Stimulated activated memory B cell treated with anti-CD40 and anti-IgM and Interleukin-4, amounts not matched to agents 10 μg/mL and 1 μg/mL and 100 μg/mL, for 72 hours (primary cell): ENCODE data around the gene CRYL1.
A peak's percentile ranks its signal among the peaks of the same experiment; 100 is the strongest.

Experiments used
- ATAC-seq: fragments of 150-1000 bp; cut with Tn5 transposase; 2 replicates; pipeline ENCODE4 v1.10.0; 2021
- H3K27ac Mint-ChIP-seq: one replicate; pipeline ENCODE4 v1.8.0; 2022; ENCODE audit warnings: mild to moderate bottlenecking, mixed read lengths
- H3K27me3 Mint-ChIP-seq: one replicate; pipeline ENCODE4 v1.8.0; 2022; ENCODE audit warnings: mixed read lengths
- H3K36me3 Mint-ChIP-seq: one replicate; pipeline ENCODE4 v1.8.0; 2022; ENCODE audit warnings: mixed read lengths
- H3K4me1 Mint-ChIP-seq: one replicate; pipeline ENCODE4 v1.8.0; 2022; ENCODE audit warnings: mixed read lengths
- H3K4me3 Mint-ChIP-seq: one replicate; pipeline ENCODE4 v1.8.0; 2022; ENCODE audit warnings: mild to moderate bottlenecking, moderate library complexity, mixed read lengths
- H3K9me3 Mint-ChIP-seq: one replicate; pipeline ENCODE4 v1.8.0; 2022; ENCODE audit warnings: mixed read lengths

CRYL1 gene

DNA sequence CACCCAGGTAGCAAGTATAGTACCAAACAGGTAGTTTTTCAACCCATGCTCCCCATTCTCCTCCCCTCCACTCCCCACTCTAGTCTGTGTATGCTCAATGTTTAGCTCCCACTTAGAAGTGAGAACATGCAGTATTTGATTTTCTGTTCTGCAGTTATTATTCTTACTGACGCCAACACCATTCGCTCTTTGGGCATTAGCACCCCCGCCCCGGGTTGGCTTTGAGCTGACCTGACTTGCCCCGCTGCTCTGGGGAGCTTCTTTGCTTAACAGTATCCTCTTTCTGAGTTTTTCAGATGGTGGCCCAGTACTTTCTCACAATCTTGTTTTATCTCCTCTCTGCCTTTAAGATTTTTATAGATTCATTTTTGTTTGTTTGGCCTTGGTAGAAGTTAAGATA, 138.7 kb downstream of the CRYL1 start:
- H3K36me3 Mint-ChIP-seq: no peaks in the 10 kb centered on the region
- H3K4me3 Mint-ChIP-seq: no peak overlapping the region
- H3K9me3 Mint-ChIP-seq: no peaks in the 10 kb centered on the region
- H3K27ac Mint-ChIP-seq: no peak overlapping the region
- no peaks in the 10 kb centered on the region for H3K4me1 Mint-ChIP-seq
- no peak for ATAC-seq
- H3K27me3 Mint-ChIP-seq: no peaks in the 10 kb centered on the region

GRCh38 chr13:20383058-20383457, 142.6 kb downstream of the CRYL1 start:
- Mint-ChIP-seq H3K36me3 (no peaks in the 10 kb centered on the region), H3K4me3 (no peak overlapping the region), H3K9me3 (no peaks in the 10 kb centered on the region), H3K27ac (no peak overlapping the region), H3K27me3 (peaks cover 2% of the 10 kb centered on the region), H3K4me1 (no peaks in the 10 kb centered on the region)
- ATAC-seq: no peak

GRCh38 chr13:20381401-20381800, 144.3 kb downstream of the CRYL1 start:
- Mint-ChIP-seq H3K9me3 (no peaks in the 10 kb centered on the region), H3K4me3 (no peak overlapping the region), H3K36me3 (no peaks in the 10 kb centered on the region), H3K4me1 (no peaks in the 10 kb centered on the region), H3K27ac (no peak overlapping the region), H3K27me3 (peaks cover 8% of the 10 kb centered on the region)
- no peak for ATAC-seq

- Mint-ChIP-seq H3K4me3 (no peak overlapping the region), H3K9me3 (no peaks in the 10 kb centered on the region), H3K36me3 (no peaks in the 10 kb centered on the region), H3K27me3 (peaks cover 26% of the 10 kb centered on the region), H3K4me1 (no peaks in the 10 kb centered on the region), H3K27ac (no peak overlapping the region)
- peak; percentile 45 for ATAC-seq
Measured at GRCh38 chr13:20378721-20379120, 146.9 kb downstream of the CRYL1 start.

- Mint-ChIP-seq H3K9me3 (no peaks in the 10 kb centered on the region), H3K4me1 (no peaks in the 10 kb centered on the region), H3K4me3 (no peak overlapping the region), H3K27ac (no peak overlapping the region), H3K27me3 (peaks cover 35% of the 10 kb centered on the region), H3K36me3 (no peaks in the 10 kb centered on the region)
- ATAC-seq: no peak
Measured at GRCh38 chr13:20377720-20378119, 147.9 kb downstream of the CRYL1 start.

GRCh38 chr13:20375871-20376270, 149.8 kb downstream of the CRYL1 start:
- Mint-ChIP-seq H3K9me3 (no peaks in the 10 kb centered on the region), H3K27me3 (peaks cover 53% of the 10 kb centered on the region), H3K4me3 (no peak overlapping the region), H3K27ac (no peak overlapping the region), H3K4me1 (no peaks in the 10 kb centered on the region), H3K36me3 (no peaks in the 10 kb centered on the region)
- ATAC-seq: peak; percentile 18

GRCh38 chr13:20373861-20374260, 151.8 kb downstream of the CRYL1 start:
- H3K27ac Mint-ChIP-seq: no peak overlapping the region
- no peak overlapping the region for H3K4me3 Mint-ChIP-seq
- no peaks in the 10 kb centered on the region for H3K9me3 Mint-ChIP-seq
- H3K27me3 Mint-ChIP-seq: peaks cover 54% of the 10 kb centered on the region
- no peaks in the 10 kb centered on the region for H3K4me1 Mint-ChIP-seq
- H3K36me3 Mint-ChIP-seq: no peaks in the 10 kb centered on the region
- no peak for ATAC-seq

DNA sequence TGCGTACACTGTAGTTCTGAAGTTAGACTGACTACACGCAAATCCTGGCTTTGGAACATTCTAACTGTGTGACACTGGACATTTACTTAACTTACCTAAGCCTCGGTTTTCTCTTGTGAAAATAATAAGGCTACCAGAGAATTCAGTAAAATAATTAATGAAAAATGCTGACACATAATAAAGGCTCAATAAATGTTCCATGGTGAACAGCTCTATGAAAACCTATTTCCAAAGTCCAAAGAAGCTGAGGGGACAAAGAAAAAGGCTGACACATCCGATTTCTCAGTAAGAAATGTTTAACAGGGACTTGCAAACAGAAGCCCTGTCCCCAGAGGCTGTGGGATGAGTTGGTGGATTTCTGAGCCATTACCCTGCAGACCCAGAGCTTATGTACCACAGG, 153.8 kb downstream of the CRYL1 start:
- peaks cover 46% of the 10 kb centered on the region for H3K27me3 Mint-ChIP-seq
- no peak overlapping the region for H3K4me3 Mint-ChIP-seq
- H3K36me3 Mint-ChIP-seq: no peaks in the 10 kb centered on the region
- no peak for ATAC-seq
- H3K4me1 Mint-ChIP-seq: no peaks in the 10 kb centered on the region
- no peak overlapping the region for H3K27ac Mint-ChIP-seq
- no peaks in the 10 kb centered on the region for H3K9me3 Mint-ChIP-seq

DNA sequence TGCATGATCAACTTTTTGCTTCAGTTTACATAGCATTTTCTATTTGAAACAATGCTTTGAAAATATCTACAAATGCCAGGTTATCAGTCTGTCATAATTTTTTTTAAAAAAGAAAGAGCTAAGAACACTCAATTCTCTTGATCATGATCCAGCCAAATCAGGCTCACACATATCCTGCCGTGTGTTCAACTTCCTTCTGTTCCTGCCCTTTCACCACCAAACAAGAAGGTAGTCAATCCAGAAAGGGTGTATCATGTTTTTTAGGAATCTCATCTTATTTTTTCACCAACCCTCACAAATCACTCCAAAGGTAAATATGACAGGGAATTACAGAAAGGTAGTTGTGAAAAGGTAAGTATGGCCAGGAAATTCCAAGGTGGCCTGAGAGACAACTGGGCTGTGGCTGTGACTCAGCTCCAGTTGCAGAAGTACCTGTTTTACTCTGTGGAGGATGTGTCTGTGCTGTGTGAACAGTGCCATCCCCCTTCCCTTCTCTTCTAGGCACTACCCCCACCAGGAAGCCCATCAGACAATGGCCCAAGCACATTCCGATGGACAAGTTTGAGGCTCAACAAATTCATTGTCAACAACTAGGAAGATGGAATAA, 154.7 kb downstream of the CRYL1 start:
- ATAC-seq: no peak
- Mint-ChIP-seq H3K9me3 (no peaks in the 10 kb centered on the region), H3K27ac (no peak overlapping the region), H3K36me3 (no peaks in the 10 kb centered on the region), H3K4me1 (no peaks in the 10 kb centered on the region), H3K27me3 (peaks cover 46% of the 10 kb centered on the region), H3K4me3 (no peak overlapping the region)

- no peak overlapping the region for H3K27ac Mint-ChIP-seq
- H3K36me3 Mint-ChIP-seq: no peaks in the 10 kb centered on the region
- H3K4me1 Mint-ChIP-seq: no peaks in the 10 kb centered on the region
- H3K27me3 Mint-ChIP-seq: peaks cover 38% of the 10 kb centered on the region
- peak; percentile 46 for ATAC-seq
- no peaks in the 10 kb centered on the region for H3K9me3 Mint-ChIP-seq
- no peak overlapping the region for H3K4me3 Mint-ChIP-seq
Measured at GRCh38 chr13:20369886-20370361, 155.7 kb downstream of the CRYL1 start.

- Mint-ChIP-seq H3K4me3 (no peak overlapping the region), H3K36me3 (no peaks in the 10 kb centered on the region), H3K27me3 (peaks cover 38% of the 10 kb centered on the region), H3K9me3 (no peaks in the 10 kb centered on the region), H3K27ac (no peak overlapping the region), H3K4me1 (no peaks in the 10 kb centered on the region)
- ATAC-seq: no peak
Measured at GRCh38 chr13:20366056-20366455, 159.6 kb downstream of the CRYL1 start.

GRCh38 chr13:20363603-20364002, 162.1 kb downstream of the CRYL1 start:
- Mint-ChIP-seq H3K4me1 (no peaks in the 10 kb centered on the region), H3K36me3 (no peaks in the 10 kb centered on the region), H3K27ac (no peak overlapping the region), H3K4me3 (no peak overlapping the region), H3K9me3 (no peaks in the 10 kb centered on the region), H3K27me3 (peaks cover 35% of the 10 kb centered on the region)
- no peak for ATAC-seq

DNA sequence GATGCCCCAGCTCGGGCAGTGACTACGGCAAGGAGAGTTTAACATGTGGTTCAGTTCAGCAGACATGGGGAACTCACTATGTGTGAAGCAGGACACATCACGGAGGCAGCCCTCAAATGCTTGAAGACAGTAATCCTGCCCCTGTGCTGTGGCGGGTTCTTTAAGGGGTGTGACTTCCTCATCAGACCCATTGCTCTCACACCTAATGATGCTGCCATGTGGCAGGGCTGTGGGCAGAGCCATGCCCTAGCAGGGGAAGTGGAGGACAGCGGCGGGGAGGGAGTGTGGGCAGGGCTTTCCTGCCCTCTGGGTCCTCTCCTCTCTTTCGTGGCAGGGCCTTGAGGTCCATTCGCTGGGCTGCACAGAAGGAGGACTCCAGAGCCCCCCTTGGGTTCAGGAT, 162.5 kb downstream of the CRYL1 start:
- Mint-ChIP-seq H3K4me1 (no peaks in the 10 kb centered on the region), H3K4me3 (no peak overlapping the region), H3K27ac (no peak overlapping the region)

GRCh38 chr13:20362484-20363041, 163.1 kb downstream of the CRYL1 start:
- Mint-ChIP-seq H3K27me3 (peaks cover 35% of the 10 kb centered on the region), H3K36me3 (no peaks in the 10 kb centered on the region), H3K9me3 (no peaks in the 10 kb centered on the region), H3K4me3 (no peak overlapping the region), H3K27ac (no peak overlapping the region), H3K4me1 (no peaks in the 10 kb centered on the region)
- ATAC-seq: no peak

More for the DNA sequence above, 162.5 kb downstream of the CRYL1 start:
- no peak for ATAC-seq
- Mint-ChIP-seq H3K9me3 (no peaks in the 10 kb centered on the region), H3K27me3 (peaks cover 35% of the 10 kb centered on the region), H3K36me3 (no peaks in the 10 kb centered on the region)

- Mint-ChIP-seq H3K27ac (no peak overlapping the region), H3K27me3 (peaks cover 35% of the 10 kb centered on the region), H3K4me1 (no peaks in the 10 kb centered on the region), H3K36me3 (no peaks in the 10 kb centered on the region), H3K4me3 (no peak overlapping the region), H3K9me3 (no peaks in the 10 kb centered on the region)
- no peak for ATAC-seq
Measured at GRCh38 chr13:20360835-20361412, 164.7 kb downstream of the CRYL1 start.

DNA sequence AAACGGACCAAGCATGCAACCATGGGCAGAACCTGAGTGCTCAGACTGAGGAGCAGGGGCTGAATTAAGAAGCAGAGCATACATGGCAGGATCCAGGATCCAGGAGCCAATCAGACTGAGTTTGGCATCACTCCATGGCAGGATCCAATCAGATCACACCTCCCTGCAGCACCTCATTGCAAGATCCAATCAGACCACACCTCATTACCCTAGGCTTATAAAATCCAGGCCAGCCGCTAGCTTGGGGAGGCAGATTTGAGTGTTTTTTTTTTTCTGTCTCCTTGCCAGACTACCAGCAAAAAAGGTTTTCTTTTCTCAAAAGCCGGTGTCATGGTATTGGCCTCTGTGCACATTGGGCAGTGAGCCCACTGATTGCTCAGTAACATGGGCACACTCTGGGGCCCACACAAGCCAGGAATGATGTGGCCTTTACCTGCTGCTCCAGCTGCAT, 165.6 kb downstream of the CRYL1 start:
- Mint-ChIP-seq H3K9me3 (no peaks in the 10 kb centered on the region), H3K36me3 (no peaks in the 10 kb centered on the region), H3K27ac (no peak overlapping the region), H3K4me1 (no peaks in the 10 kb centered on the region), H3K4me3 (no peak overlapping the region), H3K27me3 (peaks cover 35% of the 10 kb centered on the region)
- ATAC-seq: no peak
